ENCODE measurements around the gene CTDNEP1.
"Not testable (repeated sequence)": the region's sequence is repeated elsewhere in the genome, so short reads cannot be mapped to it uniquely, and the experiment has no call there.

CTDNEP1 gene

DNA sequence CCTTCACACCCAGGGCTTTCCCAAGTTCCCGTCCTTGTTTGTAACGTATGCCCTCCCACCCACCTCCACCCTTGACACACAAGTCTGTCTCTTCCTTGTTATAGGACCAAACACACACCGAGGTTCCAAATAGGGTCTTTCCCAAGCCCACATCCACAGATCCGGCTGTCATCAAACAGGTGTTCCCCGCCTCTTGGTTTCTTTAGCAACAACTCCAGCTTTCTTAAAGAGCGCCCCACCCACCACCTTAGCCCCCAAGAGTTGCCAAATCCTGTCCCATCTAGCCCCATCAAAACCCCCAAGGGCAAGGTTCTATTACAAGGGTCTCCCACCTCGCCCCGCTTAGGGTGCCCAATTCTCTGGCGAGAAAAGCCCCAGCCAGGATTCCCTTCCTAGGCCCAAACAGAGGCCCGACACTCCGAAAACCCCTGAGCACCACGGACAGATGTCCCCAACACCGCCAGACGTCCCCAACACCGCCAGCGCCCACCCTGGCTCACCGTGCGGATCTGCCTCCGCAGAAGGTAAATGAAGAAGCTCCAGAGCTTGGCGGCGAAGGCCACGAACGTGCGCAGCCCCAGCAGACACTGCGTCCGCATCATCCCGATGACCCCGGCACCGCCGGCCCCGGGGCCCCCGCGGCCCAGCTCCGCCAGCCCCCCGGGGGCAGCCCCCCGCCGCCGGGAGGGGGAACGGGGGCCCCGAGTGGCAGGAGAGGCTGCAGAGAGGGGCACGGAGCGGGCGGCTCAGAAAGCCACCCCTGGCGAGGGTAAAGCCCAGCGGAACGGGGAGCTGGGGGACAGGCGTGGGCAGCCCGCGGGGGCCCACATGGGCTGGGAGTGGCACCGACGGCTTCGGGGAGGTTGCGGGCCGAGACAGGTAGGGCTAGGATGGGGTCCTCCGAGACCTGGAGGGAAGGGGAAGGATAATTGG is 573 bp downstream of the CTDNEP1 start:
- in situ Hi-C loops (cut with MboI; ENCODE audit: low sequenced_read_pairs, unreplicated experiment): no loop called here
- DNase-seq (ENCODE audit: low spot score): no peak
- TF ChIP-seq, protein P1, sequence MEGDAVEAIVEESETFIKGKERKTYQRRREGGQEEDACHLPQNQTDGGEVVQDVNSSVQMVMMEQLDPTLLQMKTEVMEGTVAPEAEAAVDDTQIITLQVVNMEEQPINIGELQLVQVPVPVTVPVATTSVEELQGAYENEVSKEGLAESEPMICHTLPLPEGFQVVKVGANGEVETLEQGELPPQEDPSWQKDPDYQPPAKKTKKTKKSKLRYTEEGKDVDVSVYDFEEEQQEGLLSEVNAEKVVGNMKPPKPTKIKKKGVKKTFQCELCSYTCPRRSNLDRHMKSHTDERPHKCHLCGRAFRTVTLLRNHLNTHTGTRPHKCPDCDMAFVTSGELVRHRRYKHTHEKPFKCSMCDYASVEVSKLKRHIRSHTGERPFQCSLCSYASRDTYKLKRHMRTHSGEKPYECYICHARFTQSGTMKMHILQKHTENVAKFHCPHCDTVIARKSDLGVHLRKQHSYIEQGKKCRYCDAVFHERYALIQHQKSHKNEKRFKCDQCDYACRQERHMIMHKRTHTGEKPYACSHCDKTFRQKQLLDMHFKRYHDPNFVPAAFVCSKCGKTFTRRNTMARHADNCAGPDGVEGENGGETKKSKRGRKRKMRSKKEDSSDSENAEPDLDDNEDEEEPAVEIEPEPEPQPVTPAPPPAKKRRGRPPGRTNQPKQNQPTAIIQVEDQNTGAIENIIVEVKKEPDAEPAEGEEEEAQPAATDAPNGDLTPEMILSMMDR (IDR thresholded peaks at IDR 0.05; ENCODE audit: borderline replicate concordance, control extremely low read depth, extremely low read depth, insufficient read depth, missing control alignments): no peak

DNA sequence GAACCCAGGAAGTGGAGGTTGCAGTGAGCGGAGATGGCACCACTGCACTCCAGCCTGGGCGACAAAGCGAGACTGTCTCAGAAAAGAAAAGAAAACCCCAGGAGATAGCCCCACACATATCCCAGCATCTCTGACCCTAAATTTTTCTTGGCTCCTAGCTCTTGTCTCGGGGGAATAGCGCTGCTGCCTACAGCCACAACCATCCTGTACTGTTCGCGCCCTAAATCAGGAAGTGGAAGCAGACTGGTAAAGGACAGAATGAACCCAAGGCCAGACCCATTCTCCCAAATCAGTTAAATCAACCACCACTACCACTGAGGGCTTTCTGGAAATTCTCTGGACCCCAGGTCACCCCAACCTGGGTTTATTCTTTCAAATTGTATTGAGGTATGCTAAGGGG is 1.7 kb downstream of the CTDNEP1 start:
- in situ Hi-C loops (cut with MboI; ENCODE audit: low sequenced_read_pairs, unreplicated experiment): no loop called here
- no peak for DNase-seq (ENCODE audit: low spot score)
- TF ChIP-seq, protein P1 (IDR thresholded peaks at IDR 0.05; ENCODE audit: borderline replicate concordance, control extremely low read depth, extremely low read depth, insufficient read depth, missing control alignments): no peak

DNA sequence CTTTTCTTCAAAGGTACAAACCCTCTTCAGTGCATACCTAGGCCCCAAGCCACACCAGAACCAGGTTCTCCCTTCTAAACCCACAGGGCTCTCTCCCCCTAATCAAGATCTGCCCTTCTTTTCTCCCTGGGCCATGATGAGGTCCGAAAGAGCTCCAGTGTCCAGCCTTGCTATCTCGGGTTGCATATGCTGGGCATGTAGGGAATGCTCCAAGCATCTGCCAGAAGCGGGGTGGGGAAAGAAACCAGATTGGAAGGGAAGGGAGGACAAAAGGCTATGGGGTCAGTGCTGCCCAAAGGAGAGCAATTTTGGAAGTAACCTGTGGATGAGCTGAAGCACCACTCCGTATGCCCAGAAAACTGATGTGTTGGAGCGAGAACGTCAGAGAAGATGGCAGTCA is 2.3 kb downstream of the CTDNEP1 start:
- in situ Hi-C loops (cut with MboI; ENCODE audit: low sequenced_read_pairs, unreplicated experiment): no loop called here
- TF ChIP-seq, protein P1 (IDR thresholded peaks at IDR 0.05; ENCODE audit: borderline replicate concordance, control extremely low read depth, extremely low read depth, insufficient read depth, missing control alignments): no peak
- no peak for DNase-seq (ENCODE audit: low spot score)

DNA sequence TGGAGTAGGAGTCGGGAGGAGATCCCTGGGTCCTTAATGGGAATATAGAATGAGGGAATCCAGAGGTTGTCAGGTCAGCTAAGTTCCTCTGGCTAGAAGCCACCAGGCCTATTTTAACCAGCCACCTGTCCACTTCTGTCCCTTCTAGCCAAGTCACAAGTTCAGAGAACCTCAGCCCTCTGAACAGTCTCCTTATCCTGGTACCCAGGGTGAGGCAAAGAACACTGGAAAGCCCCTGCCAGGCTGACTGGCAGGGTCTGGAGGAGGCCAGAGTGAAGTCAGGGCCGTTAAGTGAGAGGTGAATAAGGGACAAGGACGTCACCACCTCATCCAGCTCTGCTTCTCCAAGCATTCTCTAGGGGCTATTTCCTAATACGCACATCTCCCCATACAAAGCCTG is 2.7 kb downstream of the CTDNEP1 start:
- DNase-seq (ENCODE audit: low spot score): no peak
- in situ Hi-C loops (cut with MboI; ENCODE audit: low sequenced_read_pairs, unreplicated experiment): no loop called here

DNA sequence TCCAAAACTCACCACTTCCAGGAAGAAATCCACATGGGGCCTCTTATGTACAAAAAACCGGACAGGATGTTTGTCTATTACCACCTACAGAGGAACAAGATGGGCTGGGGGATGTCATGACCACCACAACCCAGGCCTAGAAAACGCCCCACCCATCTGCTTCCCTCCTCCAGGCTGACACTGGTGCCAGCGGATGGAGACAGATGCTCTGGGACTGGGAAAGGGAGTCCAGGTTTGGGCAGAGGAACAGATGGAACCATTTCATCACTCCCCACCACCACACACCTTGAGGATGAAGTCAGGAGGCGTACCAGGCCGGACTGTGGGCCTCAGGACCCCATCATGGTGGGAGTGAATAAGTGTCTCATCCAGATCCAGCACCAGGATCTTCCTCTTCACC is 4.8 kb downstream of the CTDNEP1 start:
- TF ChIP-seq, protein P1 (IDR thresholded peaks at IDR 0.05; ENCODE audit: borderline replicate concordance, control extremely low read depth, extremely low read depth, insufficient read depth, missing control alignments): no peak
- DNase-seq (ENCODE audit: low spot score): no peak
- in situ Hi-C loops (cut with MboI; ENCODE audit: low sequenced_read_pairs, unreplicated experiment): no loop called here

More for the DNA sequence above, 2.7 kb downstream of the CTDNEP1 start:
- TF ChIP-seq, protein P1 (IDR thresholded peaks at IDR 0.05; ENCODE audit: borderline replicate concordance, control extremely low read depth, extremely low read depth, insufficient read depth, missing control alignments): no peak

DNA sequence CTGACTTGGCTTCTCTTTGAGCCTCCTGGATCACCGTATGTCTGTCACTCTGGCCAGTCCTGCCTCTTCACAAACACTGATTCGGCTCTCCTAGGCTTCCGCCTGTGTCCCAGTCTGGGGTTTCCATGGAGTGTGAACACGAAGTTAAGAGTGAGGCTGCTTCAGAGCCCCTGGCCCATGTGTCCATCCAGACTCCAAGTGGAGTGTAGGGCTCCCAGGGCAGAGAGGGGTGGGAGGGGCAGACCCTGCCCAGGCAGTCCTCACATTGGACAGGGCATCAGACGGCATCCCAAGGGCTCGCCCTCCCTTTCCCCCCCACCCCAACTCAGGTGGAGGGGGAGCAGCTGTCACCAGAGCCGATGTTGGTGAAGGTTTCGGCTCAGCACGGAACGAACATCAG is 7.7 kb downstream of the CTDNEP1 start:
- in situ Hi-C loops (cut with MboI; ENCODE audit: low sequenced_read_pairs, unreplicated experiment); DNase-seq (ENCODE audit: low spot score): not testable (repeated sequence)

DNA sequence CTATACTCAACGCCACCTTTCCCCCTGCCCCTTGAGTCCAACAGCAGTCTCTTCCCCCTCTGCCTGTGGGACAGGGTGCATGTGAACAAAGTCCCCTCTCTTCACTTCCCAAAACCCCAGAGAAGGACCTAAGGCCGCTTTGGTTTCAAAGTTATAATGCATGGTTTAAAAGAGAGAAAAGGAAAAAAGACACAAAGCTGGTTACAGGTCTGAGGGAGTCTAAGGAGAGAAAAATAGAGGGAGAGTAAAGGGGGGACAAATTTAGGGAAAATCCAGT is 8.1 kb downstream of the CTDNEP1 start:
- TF ChIP-seq, protein P1 (IDR thresholded peaks at IDR 0.05; ENCODE audit: borderline replicate concordance, control extremely low read depth, extremely low read depth, insufficient read depth, missing control alignments): no peak
- DNase-seq (ENCODE audit: low spot score): no peak
- in situ Hi-C loops (cut with MboI; ENCODE audit: low sequenced_read_pairs, unreplicated experiment): no loop called here
